ENCODE results near the gene GGA2. TPM values are rescaled to one million over a fixed set of nuclear protein-coding genes. Genes with fewer than 3 reads are reported as not detected.

The GGA2 gene
- total RNA-seq, result 58.2 TPM

GRCh38 chr16:23510164-23510914, at the start of gene GGA2:
TSS of gene GGA2 (minus strand) at chr16:23510494. CDS start at chr16:23510411, 83 bp downstream.

GRCh38 chr16:23556881-23557778, 46.8 kb upstream of the GGA2 start, which contains the start of the genes EARS2 and UBFD1:
TSS of gene EARS2 (minus strand) at chr16:23557350. CDS start at chr16:23557343, 7 bp downstream.
TSS of gene UBFD1 (plus strand) at chr16:23557727. CDS start at chr16:23557743, 16 bp downstream.

GRCh38 chr16:23452572-23453337, 57.5 kb downstream of the GGA2 start, which contains the start of gene COG7:
TSS of gene COG7 (minus strand) at chr16:23453189. CDS start at chr16:23452994, 195 bp downstream.

Small RNA genes lying within 50 kb of the gene (small RNA-seq; reads per million reads assigned to genes)
- gene RF00072 (ENCODE audit: low replicate concordance), result not detected

Other genes starting within 250 kb of the GGA2 start
- gene SCNN1B, start 208.2 kb downstream of the GGA2 start, total RNA-seq, result not detected
- gene COG7, start 57.3 kb downstream of the GGA2 start, total RNA-seq, result 28.2 TPM
- 50.4 TPM for gene EARS2, start 46.9 kb upstream of the GGA2 start, total RNA-seq
- gene UBFD1, start 47.2 kb upstream of the GGA2 start, total RNA-seq, result 63.5 TPM
- 57.6 TPM for gene NDUFAB1, start 85.8 kb upstream of the GGA2 start, total RNA-seq
- 15.0 TPM for gene PALB2, start 130.8 kb upstream of the GGA2 start, total RNA-seq
- gene DCTN5, start 131.0 kb upstream of the GGA2 start, total RNA-seq, result 93.0 TPM
- gene PLK1, start 168.4 kb upstream of the GGA2 start, total RNA-seq, result 5.9 TPM
- not detected for gene ERN2, start 202.7 kb upstream of the GGA2 start, total RNA-seq
- gene CHP2, start 244.5 kb upstream of the GGA2 start, total RNA-seq, result 0.31 TPM